GM04504 (cell line): Measurements from ENCODE around the gene PANX2.

Experiments
- DNase-seq: peaks from one replicate; pipeline ENCODE4 v3.0.0-alpha.2; 2012; ENCODE audit warnings: low read depth

The PANX2 gene

DNA sequence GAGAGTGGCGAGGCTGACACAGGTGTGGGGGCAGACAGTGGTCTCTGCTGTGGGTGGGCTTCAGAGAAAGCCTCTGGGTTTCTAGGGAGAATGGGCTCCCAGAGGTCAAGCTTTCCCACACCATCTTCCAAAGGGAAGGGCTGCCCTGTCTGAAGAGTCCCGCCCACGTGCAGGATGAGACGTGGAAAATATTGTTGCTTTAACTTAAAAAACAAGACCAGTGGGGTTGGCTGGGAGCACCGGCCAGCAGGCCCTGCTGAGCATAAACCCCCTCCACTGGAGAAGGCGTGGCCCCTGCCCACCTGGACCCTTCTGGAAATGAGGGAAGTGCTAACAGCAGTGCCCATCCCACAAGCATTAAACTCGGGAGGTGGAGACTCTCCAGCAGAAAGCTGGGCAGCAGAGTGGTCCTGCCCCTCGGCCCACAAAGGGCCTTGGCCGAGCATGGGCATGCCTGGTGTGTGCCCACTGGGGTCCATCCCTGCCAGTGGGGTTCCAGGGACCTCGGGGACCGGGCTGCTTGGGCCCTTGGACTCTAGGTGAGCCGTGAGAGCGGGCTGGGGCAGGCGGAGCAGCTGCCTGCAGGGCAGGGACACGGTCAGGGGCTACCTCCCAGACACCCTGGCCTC, 45.6 kb downstream of the PANX2 start:
- DNase-seq = no peak

DNA sequence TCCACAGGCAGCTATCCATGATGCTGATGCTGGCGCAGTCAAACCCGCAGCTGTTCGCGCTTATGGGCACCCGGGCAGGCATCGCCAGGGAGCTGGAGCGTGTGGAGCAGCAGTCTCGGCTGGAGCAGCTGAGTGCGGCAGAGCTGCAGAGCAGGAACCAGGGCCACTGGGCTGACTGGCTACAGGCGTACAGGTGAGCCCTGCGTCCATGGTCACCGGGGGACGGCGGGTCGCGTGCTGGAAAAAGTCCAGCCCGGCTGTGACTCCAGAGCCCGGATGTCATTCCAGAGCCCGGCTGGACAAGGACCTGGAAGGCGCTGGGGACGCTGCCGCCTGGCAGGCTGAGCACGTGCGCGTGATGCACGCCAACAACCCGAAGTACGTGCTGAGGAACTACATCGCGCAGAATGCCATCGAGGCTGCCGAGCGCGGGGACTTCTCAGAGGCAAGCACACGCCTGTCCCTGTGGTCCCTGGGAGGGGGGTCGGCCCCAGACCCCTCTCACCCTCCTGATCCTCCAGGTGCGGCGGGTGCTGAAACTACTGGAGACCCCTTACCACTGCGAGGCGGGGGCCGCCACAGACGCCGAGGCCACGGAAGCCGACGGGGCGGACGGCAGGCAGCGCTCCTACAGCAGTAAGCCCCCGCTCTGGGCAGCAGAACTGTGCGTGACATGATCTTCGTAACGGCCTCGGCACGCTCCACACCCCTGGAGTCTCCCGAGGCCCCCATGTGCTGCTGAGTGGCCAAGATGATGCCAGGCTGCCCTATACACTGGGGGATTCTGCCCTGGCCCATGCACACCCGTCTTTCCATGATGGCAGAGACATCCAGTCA, 46.4 kb downstream of the PANX2 start:
- no peak for DNase-seq

DNA sequence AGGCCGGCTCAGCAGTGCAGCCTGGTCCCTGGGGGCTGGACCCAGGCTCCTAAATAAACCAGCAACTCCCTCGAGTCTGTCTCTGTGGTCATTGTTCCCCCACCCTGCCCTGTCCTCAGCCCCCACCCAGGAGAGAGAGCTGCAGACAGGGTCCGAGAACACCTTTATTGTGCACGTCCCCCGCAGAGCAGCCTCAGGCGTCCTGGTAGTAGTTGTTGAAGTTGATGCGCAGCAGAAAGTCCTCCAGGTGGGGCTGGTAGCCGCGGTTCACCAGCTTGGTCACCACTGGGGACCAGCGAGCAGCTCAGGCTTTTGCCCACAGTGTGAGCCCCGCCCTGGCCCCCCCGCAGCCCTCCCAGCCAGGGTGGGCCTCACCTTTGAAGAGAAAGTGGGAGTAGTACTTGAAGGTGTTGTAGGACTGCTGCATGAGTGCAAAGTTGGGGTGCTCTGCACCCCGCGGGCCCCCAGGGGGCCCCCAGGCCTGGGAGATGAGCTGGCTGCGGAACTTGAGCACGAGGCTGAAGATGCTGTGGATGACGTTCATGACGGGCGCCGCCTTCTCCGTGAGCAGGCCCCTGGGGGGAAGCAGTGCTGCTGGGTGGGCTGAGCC, 47.1 kb downstream of the PANX2 start:
- DNase-seq = no peak

DNA sequence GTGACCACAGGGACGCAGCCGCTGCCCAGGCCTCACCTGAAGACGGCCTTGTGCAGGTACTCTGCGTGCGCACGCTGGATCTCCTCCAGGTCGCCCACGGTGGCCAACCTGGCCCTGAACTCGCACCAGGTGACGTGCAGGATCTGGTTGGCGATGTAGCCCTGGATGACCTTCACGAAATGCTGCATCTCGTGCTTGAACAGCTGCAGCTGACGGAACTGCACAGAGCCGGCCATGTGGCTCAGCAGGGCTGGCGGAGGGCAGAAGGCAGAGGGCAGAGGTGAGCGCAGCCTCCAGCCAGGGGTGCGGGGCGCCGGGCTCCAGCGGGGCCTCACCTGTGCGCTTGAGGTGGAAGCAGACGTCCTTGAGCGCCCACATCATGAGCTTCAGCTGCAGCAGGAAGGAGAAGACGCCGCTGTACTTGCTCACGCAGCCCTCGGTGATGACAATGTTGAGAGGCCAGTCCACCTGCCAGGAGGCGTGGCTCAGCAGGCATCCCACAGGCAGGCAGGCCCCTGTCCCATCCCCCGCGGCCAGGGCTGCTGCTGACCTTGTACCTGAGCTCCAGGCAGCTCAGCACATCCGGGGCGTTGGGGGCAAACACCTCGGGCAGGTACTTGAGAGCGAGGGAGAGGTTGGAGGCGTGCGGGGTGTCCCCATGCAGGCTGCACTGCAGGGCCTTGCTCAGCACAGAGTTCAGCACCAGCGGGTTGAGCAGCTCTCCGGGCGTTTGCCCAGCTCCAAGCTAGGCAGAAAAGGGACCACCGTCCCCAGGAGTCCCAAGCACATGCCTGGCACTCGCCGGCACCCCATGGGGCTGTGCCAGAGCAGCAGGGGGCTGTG, 47.8 kb downstream of the PANX2 start:
- DNase-seq = no peak

DNA sequence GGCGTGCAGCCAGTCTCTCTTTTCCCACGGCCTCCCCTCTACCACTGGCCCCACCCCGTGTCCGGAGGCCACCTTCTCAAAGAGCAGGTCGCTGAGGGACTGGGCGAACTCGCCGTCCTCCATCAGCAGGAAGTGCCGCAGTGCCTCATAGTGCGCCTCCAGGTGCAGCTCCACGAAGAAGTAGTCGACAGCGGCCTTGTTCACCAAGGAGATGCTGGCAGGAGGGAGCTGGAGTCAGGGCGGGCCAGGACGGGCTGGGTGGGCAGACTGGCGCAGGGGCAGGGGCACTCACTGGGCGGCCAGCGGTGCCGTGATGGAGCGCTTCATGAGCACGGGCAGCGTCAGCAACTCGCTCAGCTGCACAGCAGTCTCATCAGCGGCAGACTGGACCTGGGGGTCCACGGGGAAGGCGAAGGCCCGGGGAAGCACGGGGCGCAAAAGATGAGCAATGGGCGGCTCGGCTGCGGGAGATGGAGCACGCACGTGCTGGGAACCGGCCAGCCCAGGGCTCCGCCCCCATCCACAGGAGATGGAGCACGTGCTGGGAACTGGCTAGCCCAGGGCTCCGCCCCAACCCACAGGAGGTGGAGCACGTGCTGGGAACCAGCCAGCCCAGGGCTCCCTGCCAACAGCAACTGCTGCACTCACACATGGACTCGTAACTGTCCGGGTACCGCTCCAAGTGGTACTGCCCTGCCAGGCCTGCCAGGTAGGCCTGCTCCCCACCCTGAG, 48.6 kb downstream of the PANX2 start:
- no peak for DNase-seq

DNA sequence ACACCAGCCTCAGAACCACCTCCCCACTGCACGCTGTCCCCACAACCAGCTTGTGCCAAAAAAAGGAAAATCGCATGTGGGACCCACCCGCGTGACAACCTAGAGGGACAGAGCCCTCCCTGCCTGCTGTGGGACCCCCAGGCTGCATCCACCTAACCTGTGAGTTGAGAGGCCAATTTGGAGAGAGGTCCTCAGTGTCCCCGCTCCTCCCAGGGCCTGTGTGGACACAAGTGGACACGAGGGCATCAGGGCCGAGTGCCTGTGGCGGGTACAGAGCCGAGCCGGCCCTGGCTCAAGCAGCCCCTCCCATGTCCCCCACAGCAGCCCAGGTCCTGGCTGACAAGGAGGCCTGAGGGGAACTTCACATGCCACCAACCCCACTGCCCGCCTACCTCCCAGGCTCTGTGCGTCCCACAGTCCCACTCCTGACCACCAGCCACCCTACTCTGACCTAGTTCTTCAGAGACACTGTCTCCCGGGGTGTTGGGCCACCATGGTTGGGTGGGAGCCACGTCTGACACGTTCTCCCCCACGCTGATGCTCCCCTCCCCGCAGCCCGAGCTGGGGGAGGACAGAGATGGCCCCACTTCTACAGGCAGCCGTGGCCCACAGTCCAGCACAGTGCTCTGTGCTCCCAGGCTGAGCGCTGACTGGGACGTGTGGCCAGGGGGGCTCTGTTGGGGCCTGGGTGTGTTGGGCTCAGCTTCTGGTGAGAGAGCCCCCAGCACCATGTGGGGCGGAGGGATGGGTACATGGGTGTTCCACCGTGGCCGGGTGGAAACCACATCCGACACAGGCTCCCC, 49.5 kb downstream of the PANX2 start:
- no peak for DNase-seq

DNA sequence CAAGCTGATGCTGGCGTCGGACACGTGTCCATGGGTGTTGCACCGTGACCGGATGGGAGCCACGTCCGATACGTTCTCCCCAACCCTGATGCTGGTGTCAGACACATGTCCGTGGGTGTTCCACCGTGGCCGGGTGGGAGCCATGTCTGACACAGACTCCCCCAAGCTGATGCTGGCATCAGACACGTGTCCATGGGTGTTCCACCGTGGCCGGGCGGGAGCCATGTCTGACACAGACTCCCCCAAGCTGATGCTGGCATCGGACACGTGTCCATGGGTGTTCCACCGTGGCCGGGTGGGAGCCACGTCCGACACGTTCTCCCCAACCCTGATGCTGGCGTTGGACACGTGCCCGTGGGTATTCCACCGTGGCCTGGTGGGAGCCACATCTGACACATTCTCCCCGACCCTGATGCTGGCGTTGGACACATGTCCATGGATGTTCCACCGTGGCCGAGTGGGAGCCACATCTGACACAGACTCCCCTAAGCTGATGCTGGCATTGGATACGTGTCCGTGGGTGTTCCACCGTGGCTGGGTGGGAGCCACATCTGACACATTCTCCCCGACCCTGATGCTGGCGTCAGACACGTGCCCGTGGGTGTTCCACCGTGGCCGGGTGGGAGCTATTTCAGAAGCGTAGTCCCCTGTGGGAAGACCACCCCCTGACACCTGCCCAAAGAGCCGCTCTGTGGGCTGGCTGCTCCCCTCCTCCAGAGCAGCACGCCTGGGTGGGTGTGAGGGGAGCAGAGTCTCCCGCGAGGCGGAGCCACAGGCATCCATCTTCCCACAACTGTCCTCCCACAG, 50.3 kb downstream of the PANX2 start:
- no peak for DNase-seq

DNA sequence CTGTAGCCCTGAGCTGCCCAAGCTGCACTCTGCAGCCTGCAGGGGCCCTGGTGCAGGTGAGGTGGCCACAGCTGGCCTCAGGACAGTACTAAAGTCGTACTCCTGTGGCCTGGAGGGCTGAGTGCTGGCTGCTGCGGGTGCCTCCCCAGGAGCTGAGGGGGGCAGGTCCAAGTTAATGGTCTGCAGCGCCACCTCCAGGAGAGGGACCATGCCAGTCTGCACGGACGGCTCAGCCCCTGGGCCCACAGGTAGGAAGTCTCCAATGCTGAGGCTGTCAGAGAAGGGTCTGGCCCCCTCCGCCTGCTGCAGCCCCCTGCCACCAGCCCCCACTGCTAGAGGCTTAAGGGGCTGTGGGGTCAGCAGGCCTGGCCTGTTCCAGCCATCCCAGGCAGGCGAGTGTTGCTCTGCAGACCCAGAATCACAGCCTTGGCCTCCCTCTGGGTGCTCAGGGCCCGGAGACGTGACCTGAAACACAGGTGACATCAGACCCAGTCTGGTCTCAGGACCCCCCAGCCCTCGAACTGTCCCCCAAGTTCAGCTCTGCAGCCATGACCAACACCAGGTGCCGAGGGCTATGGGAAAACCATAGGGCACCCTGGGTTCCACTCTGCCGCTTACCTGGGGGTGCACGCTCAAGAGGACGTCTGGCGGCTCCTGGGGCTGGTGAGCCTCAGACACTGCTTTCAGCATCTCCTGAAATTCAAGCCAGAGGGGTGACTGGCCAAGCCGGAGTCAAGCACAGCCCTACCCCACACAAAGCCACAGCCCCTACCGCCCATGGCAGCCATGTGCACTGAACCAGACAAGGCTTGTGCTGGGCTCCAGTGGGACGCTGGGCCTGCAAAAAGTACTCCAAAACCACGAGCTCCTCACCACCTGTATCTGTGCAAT, 51.1 kb downstream of the PANX2 start:
- DNase-seq = no peak

DNA sequence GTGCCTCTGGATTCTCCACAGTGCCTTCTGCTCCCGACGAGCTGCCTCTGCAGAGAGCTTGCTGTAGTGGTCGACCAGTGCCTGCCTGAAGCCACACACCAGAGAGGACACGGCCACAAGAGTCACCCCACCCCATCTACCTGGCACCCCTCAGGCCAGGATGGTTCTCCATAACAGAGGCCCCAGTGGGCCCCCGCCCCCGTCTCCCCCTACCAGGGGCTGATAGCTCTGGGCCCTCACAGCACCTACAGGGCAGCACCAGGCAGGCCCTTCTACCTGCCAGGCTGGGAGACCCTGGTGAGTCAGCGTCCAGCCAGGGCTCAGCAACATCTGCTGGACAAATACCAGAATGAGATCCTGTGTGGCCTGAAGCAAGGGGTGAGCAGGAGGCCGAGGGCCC, 52.0 kb downstream of the PANX2 start:
- no peak for DNase-seq

DNA sequence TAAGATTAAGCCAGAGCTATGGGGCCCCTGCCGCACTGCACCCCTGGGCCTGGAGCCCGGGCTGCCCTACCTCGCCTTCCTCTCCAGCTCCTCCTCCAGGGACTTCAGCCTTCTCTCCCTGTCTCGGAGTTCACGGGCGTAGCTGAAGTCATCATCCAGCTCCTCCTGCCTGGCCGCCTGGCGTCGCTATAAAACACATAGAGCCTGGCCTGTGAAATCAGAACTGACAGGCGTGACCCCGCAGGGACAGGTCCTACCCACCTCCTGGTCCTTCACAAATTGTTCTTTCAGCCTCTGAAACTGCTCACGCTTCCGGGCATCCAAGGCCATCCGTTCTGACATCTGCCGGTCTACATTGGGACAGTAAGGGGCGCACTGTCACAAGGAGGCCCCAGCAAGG, 53.5 kb downstream of the PANX2 start:
- no peak for DNase-seq

DNA sequence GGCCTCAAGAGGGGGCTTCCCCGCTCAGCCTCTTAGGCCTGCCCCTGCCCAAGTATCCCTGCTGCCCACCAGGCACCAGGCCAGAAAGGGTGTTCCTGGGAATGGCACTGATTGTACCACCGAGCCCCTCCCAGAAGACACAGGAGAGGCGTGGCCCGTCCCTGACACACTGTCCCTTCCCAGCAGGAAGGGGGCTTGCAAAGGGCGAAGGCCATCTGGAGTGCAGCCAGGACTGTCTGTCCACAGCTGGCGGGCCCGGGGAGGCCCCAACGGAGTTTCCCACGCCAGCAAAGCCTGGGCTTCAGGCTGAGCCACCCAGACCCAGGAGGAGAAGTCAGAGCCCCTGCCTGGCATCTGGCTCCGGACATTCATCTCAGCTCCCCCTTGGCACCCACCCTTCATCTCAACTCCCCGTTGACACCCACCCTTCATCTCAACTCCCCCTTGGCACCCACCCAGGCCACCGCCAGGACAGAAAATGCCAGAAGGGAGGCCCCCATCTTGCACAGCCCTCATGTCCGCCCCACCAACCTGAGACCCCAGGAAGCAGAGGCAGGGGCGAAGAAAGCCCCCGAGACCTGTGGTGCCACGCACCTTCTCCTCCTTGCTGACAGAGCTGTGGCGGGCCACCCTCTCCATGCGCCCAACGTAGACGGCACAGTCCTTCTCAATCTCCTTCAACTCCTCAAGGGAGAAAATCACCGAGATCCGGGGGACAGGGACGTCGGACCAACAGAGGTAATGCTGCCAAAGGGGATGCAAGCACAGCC, 54.9 kb downstream of the PANX2 start:
- no peak for DNase-seq

DNA sequence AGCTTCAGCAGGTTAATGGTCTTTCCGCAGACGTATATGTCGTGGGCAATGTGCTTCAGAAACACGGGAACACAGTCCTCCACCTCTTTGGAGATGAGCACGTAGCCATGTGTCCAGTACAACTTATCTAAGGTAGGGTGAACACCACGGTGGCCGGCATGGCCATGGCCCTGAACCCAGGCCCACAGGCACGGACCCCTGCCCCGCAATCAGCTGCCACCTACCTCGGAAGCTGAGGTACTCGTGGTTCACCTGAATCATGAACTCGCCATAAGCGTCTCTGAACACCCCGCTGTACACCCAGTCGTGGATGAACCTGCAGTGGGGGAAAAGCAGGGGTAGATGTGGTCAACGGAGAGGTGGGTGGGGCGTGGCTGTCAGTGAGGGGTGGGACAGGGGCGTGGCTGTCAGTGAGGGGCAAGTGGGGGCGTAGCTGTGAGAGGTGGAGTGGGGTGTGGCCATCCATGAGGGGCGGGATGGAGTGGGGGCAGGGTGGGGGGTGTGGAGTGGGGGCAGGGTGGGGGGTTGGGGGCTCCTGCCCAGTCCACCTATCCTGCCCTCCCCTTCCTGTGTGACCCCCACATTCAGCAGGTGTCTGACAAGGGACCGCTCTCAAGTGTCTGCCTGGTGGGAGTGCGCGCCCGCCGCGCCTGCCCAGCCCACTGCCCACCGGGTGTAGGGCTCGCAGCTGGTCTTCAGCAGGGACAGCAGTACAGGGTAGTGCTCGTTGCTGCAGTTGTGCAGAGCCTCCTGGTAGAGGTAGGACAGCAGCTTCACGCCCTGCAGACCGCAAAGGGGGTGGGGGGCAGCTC, 55.7 kb downstream of the PANX2 start:
- DNase-seq = no peak

DNA sequence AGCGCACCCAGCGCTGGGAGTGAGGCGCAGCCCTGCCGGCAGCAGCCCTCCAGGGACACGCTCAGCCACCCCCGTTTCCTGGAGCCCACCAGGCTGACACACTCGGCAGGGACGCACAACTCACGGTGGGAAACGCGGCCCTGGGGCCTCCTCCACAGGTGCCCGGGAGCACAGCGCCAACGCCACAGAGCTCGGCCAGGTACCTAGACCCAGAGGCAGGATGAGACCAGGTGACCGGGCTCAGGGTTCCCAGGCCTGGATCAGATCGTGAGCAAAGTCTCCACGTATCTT, 56.3 kb downstream of the PANX2 start:
- no peak for DNase-seq

DNA sequence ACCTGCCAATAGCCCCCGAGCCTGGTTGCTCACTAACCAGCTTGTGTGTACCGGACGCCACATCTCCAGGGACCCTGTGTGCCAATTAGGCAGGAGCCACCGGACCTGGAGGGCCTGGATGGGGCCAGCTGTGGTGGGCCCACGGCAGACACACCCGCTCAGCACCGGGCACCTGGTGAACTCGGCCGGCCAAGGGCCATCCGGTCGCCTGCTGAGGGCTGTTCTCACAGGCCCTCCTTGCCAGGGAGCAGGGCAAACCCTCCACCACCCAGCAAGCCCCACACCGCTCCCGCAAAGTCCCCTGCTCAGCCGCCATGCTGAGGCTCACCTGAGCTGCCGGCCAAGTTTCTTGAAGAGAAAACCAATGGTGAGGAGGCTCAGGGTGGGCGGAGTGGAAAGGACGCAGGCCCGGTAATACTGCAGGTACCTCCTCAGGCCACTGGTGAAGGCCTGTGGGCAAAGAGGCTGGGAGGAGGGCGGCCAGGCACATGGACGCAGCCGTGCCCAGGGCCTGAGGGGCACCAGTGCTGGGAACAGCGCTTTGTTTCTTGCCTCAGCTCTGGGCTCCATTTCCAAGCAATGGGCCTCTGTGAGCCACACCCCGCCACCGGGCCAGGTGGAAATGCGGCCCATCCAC, 57.2 kb downstream of the PANX2 start:
- no peak for DNase-seq

DNA sequence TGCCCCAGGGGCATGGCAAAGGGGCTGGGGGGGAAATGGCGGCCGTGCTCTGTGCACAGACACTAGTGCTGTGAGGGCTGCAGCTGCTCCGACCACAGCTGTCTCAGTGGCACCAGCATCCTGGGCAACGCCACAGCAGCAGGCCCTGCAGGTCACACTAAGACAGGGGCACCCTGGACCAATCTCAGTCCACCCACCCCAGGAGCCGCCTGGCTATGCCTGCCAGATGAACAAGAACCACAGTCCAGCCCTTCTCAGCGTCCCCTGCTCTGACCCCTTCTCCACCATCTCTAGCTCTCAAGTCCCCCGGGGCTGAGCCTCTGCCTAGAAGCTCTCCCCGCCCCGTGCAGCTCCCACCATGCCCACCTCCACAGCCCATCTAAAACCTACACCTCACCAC, 57.8 kb downstream of the PANX2 start:
- DNase-seq = no peak

DNA sequence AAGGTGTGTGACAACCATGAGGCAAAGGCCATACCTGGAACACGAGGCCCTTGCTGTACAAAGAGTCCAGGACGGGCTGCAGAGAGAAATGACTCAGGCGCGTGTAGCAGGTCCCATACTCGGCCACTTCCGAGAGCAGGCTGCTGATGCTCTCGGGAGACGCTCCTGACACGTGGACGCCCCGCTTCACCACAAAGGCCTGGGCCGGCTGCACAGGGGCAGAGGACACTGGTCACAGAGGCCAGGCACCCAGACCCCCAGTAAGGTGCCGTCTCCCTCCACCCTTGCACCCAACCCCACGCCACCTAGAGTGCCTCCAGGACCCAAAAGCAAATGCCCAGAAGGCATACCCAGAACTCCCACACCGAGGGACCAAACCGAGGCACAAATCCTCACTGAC, 58.8 kb downstream of the PANX2 start:
- DNase-seq = no peak
